GM21825 (cell line): Measurements from ENCODE around the gene GART.
A peak's percentile ranks its signal among the peaks of the same experiment; 100 is the strongest.

Experiments used
- ATAC-seq: cut with Tn5 transposase; IDR thresholded peaks from one replicate; pipeline ENCODE4 v1.9.1; 2021; ENCODE audit warnings: mild to moderate bottlenecking, moderate library complexity; ENCODE audit not compliant: unreplicated experiment

GART gene

GRCh38 chr21:33554236-33554981 is 12.5 kb upstream of the GART start:
- ATAC-seq: no peak

DNA sequence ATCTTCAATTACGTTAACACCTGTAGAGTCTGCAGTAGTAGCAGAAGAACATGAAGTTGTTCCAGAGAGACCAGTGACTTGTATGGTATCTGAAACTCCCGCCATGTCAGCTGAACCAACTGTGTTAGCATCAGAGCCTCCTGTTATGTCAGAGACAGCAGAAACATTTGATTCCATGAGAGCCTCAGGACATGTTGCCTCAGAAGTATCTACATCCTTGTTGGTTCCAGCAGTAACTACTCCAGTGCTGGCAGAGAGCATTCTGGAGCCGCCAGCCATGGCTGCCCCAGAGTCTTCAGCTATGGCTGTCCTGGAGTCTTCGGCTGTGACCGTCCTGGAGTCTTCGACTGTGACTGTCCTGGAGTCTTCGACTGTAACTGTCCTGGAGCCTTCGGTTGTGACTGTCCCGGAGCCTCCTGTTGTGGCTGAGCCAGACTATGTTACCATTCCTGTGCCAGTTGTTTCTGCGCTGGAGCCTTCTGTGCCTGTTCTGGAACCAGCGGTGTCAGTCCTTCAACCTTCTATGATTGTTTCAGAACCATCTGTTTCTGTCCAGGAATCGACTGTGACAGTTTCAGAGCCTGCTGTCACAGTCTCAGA is 11.2 kb upstream of the GART start:
- no peak for ATAC-seq

DNA sequence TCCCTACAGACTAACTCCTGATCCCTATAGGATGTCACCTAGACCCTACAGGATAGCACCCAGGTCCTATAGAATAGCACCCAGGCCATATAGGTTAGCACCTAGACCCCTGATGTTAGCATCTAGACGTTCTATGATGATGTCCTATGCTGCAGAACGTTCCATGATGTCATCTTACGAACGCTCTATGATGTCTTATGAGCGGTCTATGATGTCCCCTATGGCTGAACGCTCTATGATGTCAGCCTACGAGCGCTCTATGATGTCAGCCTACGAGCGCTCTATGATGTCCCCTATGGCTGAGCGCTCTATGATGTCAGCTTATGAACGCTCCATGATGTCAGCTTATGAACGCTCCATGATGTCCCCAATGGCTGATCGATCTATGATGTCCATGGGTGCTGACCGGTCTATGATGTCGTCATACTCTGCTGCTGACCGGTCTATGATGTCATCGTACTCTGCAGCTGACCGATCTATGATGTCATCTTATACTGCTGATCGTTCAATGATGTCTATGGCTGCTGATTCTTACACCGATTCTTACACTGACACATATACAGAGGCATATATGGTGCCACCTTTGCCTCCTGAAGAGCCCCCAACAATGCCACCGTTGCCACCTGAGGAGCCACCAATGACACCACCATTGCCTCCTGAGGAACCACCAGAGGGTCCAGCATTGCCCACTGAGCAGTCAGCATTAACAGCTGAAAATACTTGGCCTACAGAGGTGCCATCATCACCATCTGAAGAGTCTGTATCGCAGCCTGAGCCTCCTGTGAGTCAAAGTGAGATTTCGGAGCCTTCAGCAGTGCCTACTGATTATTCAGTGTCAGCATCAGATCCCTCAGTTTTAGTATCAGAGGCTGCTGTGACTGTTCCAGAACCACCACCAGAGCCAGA is 10.4 kb upstream of the GART start:
- ATAC-seq: no peak

DNA sequence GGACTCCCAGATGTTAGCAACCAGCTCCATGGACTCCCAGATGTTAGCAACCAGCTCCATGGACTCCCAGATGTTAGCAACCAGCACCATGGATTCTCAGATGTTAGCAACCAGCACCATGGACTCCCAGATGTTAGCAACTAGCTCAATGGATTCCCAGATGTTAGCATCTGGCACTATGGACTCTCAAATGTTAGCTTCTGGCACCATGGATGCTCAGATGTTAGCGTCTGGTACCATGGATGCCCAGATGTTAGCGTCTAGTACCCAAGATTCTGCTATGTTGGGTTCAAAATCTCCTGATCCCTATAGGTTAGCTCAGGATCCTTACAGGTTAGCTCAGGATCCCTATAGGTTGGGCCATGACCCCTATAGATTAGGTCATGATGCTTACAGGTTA is 9.7 kb upstream of the GART start:
- ATAC-seq: no peak

DNA sequence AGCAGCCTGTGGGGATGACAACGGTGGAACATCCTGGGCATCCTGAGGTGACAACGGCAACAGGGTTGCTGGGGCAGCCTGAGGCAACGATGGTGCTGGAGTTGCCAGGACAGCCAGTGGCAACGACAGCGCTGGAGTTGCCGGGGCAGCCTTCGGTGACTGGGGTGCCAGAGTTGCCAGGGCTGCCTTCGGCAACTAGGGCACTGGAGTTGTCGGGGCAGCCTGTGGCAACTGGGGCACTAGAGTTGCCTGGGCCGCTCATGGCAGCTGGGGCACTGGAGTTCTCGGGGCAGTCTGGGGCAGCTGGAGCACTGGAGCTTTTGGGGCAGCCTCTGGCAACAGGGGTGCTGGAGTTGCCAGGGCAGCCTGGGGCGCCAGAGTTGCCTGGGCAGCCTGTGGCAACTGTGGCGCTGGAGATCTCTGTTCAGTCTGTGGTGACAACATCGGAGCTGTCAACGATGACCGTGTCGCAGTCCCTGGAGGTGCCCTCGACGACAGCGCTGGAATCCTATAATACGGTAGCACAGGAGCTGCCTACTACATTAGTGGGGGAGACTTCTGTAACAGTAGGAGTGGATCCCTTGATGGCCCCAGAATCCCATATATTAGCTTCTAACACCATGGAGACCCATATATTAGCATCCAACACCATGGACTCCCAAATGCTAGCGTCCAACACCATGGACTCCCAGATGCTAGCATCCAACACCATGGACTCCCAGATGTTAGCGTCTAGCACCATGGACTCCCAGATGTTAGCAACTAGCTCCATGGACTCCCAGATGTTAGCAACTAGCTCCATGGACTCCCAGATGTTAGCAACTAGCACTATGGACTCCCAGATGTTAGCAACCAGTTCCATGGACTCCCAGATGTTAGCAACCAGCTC is 9.1 kb upstream of the GART start:
- ATAC-seq: no peak

DNA sequence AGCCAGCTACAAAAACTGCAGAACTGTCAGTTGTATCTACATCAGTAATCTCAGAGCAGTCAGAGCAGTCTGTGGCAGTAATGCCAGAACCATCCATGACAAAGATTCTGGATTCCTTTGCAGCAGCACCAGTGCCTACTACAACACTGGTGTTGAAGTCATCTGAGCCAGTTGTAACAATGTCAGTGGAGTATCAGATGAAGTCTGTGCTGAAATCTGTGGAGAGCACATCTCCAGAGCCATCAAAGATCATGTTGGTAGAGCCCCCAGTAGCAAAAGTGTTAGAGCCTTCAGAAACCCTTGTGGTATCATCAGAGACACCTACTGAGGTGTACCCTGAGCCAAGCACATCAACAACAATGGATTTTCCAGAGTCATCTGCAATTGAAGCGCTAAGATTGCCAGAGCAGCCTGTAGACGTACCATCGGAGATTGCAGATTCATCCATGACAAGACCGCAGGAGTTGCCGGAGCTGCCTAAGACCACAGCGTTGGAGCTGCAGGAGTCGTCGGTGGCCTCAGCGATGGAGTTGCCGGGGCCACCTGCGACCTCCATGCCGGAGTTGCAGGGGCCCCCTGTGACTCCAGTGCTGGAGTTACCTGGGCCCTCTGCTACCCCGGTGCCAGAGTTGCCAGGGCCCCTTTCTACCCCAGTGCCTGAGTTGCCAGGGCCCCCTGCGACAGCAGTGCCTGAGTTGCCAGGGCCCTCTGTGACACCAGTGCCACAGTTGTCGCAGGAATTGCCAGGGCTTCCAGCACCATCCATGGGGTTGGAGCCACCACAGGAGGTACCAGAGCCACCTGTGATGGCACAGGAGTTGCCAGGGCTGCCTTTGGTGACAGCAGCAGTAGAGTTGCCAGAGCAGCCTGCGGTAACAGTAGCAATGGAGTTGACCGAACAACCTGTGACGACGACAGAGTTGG is 8.2 kb upstream of the GART start:
- ATAC-seq: no peak

DNA sequence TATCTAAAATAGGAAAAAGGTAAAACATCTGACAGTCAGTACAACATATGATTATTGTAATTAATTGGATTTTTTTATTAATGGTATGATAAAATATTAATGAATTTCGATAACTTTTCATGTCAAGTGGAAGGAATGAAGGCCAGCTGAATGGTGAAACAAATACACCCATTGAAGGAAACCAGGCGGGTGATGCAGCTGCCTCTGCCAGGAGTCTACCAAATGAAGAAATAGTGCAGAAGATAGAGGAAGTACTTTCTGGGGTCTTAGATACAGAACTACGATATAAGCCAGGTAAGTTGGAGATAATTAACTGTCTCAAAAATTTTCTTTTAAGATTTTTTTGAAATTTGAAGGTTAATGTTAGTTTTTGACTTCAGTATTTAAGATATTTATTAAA is 4.2 kb upstream of the GART start:
- no peak for ATAC-seq

DNA sequence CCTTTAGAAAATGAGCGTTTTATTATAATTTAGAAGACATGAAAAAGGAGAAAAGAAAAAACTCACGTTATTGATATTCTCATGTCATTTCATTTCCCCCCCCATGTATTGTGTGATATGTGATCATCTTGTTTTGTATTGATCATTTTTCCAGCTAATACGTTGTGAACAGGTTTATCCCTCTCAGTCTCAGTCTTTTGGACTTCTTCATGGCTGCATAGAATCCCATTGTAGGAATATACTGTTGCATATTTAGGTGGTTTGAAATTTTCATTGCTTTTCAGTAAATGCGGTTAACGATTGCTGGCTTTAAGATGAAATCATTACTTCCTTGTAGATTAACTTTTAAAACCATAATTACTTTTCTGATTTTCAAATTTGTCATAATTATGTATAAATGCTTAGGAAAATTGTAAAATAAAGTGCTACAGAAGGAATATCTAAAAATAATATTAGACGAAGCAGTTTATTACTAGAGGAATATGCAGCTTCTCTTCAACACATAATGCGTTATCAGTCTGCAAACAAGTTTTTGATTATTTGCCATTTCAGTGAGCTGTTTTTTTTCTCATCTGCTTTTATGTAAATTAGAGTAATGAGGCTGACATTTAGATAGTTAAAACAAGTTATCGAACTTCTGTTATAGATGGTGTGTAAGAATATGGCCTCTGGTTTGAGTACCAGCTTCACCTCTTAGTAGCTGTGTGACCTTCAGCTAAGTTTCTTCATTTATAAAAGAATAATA is 2.7 kb upstream of the GART start:
- ATAC-seq: no peak

DNA sequence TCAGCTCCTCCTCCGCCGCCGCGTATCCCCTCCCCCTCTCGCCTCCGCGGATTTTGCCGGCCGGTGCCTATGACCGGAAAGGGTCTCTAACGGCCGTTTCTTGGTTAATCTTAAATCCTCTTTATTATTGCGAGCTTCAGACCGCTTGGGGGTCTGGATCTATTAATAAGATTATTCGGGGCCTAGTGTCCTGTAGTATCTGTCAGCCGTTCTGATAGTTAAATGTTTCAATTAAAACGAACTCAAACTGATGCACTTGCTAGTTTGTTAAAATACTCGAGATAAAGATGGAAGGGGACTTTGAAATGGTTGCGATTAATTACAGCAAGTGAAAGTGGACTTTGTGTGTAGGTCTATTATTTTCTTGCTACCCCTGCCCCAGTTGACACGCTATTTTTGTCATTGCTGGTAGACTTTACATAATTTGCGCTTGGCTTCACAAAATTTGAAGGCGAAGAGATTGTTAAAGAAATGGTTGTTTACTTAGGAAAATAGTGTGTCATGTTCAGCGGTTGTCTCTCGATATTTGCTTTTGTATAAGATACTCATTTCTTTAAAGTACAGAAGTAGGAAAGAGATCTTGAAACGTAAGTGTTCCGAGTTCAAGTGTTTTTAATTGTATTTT is 1.7 kb upstream of the GART start:
- peak; percentile 26 for ATAC-seq

GRCh38 chr21:33542640-33543504 is 955 bp upstream of the GART start, which contains the start of gene SON:
TSS of gene SON (plus strand) at chr21:33543038. CDS start at chr21:33543093, 55 bp downstream.
- ATAC-seq: peak; percentile 92

DNA sequence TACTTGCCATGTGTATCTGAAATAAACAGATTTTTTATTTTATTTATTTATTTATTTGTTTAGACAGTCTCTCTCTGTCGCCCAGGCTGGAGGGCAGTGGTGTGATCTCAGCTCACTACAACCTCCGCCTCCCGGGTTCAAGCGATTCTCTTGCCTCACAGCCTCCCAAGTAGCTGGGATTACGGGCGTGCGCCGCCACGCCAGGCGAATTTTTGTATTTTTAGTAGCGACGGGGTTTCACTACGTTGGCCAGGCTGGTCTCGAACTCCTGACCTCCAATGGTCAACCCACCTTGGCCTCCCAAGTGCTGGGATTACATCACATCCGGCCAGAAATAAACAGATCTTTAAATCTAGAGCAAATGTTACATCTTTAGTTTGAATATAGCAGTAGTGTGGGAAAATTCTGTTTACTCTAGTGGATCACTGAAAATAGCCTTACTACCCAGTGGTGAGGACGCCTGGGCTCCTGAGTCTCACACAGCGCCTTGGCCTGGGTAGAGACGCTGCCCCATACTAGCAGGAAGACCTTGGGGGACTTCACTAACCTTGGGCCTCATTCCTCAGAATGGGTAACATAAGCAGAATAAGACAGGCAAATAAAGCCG is 709 bp downstream of the GART start:
- no peak for ATAC-seq

DNA sequence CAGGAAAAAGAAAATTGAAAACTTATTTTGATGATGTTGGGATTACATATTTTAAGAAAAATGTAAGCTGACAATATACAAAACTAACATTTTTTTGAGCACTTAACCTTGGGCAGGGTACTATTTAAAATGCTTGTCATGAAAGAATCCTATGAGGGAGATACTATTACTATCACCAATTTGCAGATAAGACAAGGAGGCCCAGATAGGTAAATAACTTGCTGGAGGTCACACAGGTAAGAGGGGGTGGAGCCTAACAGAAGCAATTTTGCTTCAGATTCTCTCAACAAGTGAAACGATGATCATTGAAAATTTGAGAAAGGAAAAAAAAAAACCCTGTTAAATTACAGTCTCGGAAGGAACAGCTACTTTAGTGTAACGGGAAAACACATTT is 1.2 kb downstream of the GART start:
- ATAC-seq: no peak

- no peak for ATAC-seq
These were observed 2.3 kb downstream of the GART start for GRCh38 chr21:33539616-33540015.

DNA sequence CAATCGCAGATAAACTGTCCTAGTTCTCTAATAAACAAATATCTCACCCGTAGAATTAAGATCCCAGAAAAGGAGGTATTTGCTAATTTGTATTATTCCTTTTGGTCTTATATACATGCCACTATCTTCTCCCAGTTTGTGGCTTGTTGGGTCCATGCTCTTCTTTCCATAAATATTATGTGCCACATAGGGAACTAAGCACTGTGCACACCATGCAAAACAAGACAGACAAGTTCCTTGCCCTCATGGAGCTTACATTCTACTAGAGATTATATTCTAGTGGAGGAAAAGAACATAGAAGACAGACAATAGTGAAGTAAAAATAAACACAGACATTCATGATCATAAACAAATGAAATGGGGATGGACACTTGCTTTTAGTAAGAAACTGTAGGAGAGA is 4.7 kb downstream of the GART start:
- ATAC-seq: no peak

- no peak for ATAC-seq
These were observed 10.9 kb downstream of the GART start for GRCh38 chr21:33531007-33531406.

DNA sequence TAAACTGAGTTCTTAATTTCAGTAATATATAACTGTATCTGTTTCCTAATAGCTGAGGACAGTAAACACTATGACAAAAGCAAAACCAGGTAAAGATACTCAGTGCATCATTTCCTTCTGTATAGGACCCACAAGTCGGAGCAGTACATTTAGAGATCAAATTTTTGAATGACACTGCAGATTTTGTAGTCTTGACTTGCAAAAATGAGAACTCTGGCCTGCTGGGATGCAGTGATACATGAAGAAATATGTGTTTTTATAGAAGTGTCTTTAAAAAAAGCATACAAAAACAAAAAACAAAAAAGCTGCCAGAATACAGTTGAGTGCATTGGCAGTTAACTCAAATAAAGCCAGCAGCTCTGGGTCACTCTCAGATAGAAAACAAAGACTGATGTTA is 19.0 kb downstream of the GART start:
- no peak for ATAC-seq

- ATAC-seq: no peak
These were observed 19.5 kb downstream of the GART start for GRCh38 chr21:33522297-33522952.
